SK-N-SH (cell line): ENCODE measurements around the gene AUTS2. TPM values are rescaled to one million over a fixed set of nuclear protein-coding genes. Genes with fewer than 3 reads are reported as not detected.

Experiments used
- CTCF ChIA-PET: fragments of 300-600, 350-600 bp; formaldehyde crosslinking; extraction: SDS; loops from one replicate; lab custom pipeline; 2021; lab: Yijun Ruan, JAX
- POLR2A ChIA-PET: fragments of 350-600 bp; sonication (Branson Sonifier 250); formaldehyde crosslinking; extraction: SDS; loops from one replicate; lab custom pipeline; 2020; ENCODE audit warnings: antibody characterized with exemption, inconsistent platforms; lab: Yijun Ruan, JAX
- DNase-seq: peaks from one replicate; pipeline ENCODE4 v3.0.0; 2012
- H2AFZ ChIP-seq: fragments of 200-600 bp; sonication (generic); 2 replicates; pipeline ENCODE4 v1.8.1; 2016; ENCODE audit warnings: antibody characterized with exemption, mild to moderate bottlenecking, low read depth
- H3F3A ChIP-seq: fragments of 200-600 bp; sonication (generic); replicated peaks from 2 replicates; pipeline ENCODE3; 2016; ENCODE audit warnings: antibody characterized with exemption, mild to moderate bottlenecking; ENCODE audit not compliant: insufficient read depth
- H3K27ac ChIP-seq, 2 experiments: fragments of 200-500 bp in 1 of 2; fragments of 200-600 bp in 1 of 2; sonication (Bioruptor generic) in 1 of 2; sonication (generic), shearing (Covaris generic) in 1 of 2; 2 replicates each; pipeline versions ENCODE4 v1.5.1 to v1.6.1; 2014 to 2016; ENCODE audit warnings: low read depth in 2 of 2, inconsistent platforms in 1 of 2, low read length in 1 of 2, mild to moderate bottlenecking in 1 of 2, mixed read lengths in 1 of 2
- H3K27me3 ChIP-seq: fragments of 200-600 bp; sonication (generic), shearing (Covaris generic); 2 replicates; pipeline ENCODE4 v1.6.1; 2016; ENCODE audit warnings: mixed run types; ENCODE audit not compliant: insufficient read depth
- H3K36me3 ChIP-seq, 2 experiments: fragments of 200-500 bp in 1 of 2; fragments of 200-600 bp in 1 of 2; sonication (Bioruptor generic) in 1 of 2; sonication (generic) in 1 of 2; replicated peaks in 1 of 2; 2 replicates each; pipeline versions ENCODE3 to v1.5.1; 2014 to 2016; ENCODE audit warnings: low read length in 1 of 2, mild to moderate bottlenecking in 1 of 2; ENCODE audit not compliant: insufficient read depth in 2 of 2, control insufficient read depth in 1 of 2
- H3K4me1 ChIP-seq, 2 experiments: fragments of 200-500 bp in 1 of 2; fragments of 200-600 bp in 1 of 2; sonication (Bioruptor generic) in 1 of 2; sonication (generic), shearing (Covaris generic) in 1 of 2; 2 replicates each; pipeline versions ENCODE4 v1.5.1 to v1.6.1; 2014 to 2016; ENCODE audit warnings: low read depth in 1 of 2, low read length in 1 of 2, mixed run types in 1 of 2; ENCODE audit not compliant: insufficient read depth in 2 of 2, control insufficient read depth in 1 of 2
- H3K4me2 ChIP-seq: fragments of 200-600 bp; sonication (generic), shearing (Covaris generic); 2 replicates; pipeline ENCODE4 v1.6.1; 2017; ENCODE audit warnings: mixed run types
- H3K4me3 ChIP-seq, 2 experiments: fragments of 200-500 bp in 1 of 2; fragments of 200-600 bp in 1 of 2; sonication (Bioruptor generic) in 1 of 2; sonication (generic), shearing (Covaris generic) in 1 of 2; 2 replicates each; pipeline versions ENCODE4 v1.5.1 to v1.8.1; 2014 to 2016; ENCODE audit warnings: low read depth in 2 of 2, inconsistent platforms in 1 of 2, low read length in 1 of 2, mild to moderate bottlenecking in 1 of 2, mixed read lengths in 1 of 2, moderate library complexity in 1 of 2
- H3K79me2 ChIP-seq: fragments of 200-600 bp; sonication (generic); 2 replicates; pipeline ENCODE4 v1.8.1; 2017; ENCODE audit warnings: mild to moderate bottlenecking; ENCODE audit not compliant: insufficient read depth
- H3K9ac ChIP-seq: fragments of 200-600 bp; sonication (generic); 2 replicates; pipeline ENCODE4 v1.6.1; 2017; ENCODE audit warnings: mixed run types
- H3K9me2 ChIP-seq: fragments of 200-600 bp; sonication (generic); 2 replicates; pipeline ENCODE4 v1.6.1; 2017; ENCODE audit warnings: mixed run types
- H3K9me3 ChIP-seq: fragments of 200-600 bp; sonication (generic); 2 replicates; pipeline ENCODE4 v1.6.1; 2017; ENCODE audit warnings: mixed run types, mild to moderate bottlenecking, moderate library complexity
- H4K20me1 ChIP-seq: fragments of 200-600 bp; sonication (generic); 2 replicates; pipeline ENCODE4 v1.6.1; 2017; ENCODE audit warnings: mild to moderate bottlenecking, mixed run types; ENCODE audit not compliant: insufficient read depth
- CHD2 ChIP-seq: fragments of 150-350 bp; IDR thresholded peaks from 2 replicates; pipeline ENCODE4 v1.6.1; 2018; ENCODE audit warnings: low read length; ENCODE audit not compliant: partially characterized antibody
- ELF1 ChIP-seq: IDR thresholded peaks from 2 replicates; pipeline ENCODE4 v1.4.0; 2012
- FOXJ3 ChIP-seq: sonication (generic); formaldehyde crosslinking; IDR thresholded peaks from 2 replicates; pipeline ENCODE4 v1.5.1; 2020; ENCODE audit warnings: mild to moderate bottlenecking, missing genetic modification reagents
- FOXM1 ChIP-seq: IDR thresholded peaks from 2 replicates; pipeline ENCODE4 v1.4.0; 2012; ENCODE audit warnings: low read depth, mild to moderate bottlenecking
- MEF2A ChIP-seq: IDR thresholded peaks from 2 replicates; pipeline ENCODE4 v1.4.0; 2012; ENCODE audit warnings: low read depth, borderline replicate concordance
- MXI1 ChIP-seq: IDR thresholded peaks from 2 replicates; pipeline ENCODE4 v1.6.1; 2012; ENCODE audit warnings: mild to moderate bottlenecking, low read depth, low read length, improper control_type of control experiment
- NFIC ChIP-seq: IDR thresholded peaks from 2 replicates; pipeline ENCODE4 v1.4.0; 2012; ENCODE audit warnings: borderline replicate concordance
- NRF1 ChIP-seq: IDR thresholded peaks from 2 replicates; pipeline ENCODE4 v1.6.1; 2012; ENCODE audit warnings: low read depth, mild to moderate bottlenecking, low read length
- POLR2AphosphoS5 ChIP-seq: IDR thresholded peaks from 2 replicates; pipeline ENCODE4 v1.6.1; 2012; ENCODE audit warnings: low read depth, low read length
- RAD21 ChIP-seq: IDR thresholded peaks from 2 replicates; pipeline ENCODE4 v1.6.1; 2012; ENCODE audit warnings: mild to moderate bottlenecking, low read length
- RCOR1 ChIP-seq: fragments of 150-350 bp; IDR thresholded peaks from 2 replicates; pipeline ENCODE4 v1.6.1; 2017; ENCODE audit warnings: antibody characterized with exemption, low read length
- SIN3A ChIP-seq: IDR thresholded peaks from 2 replicates; pipeline ENCODE4 v1.6.1; 2012; ENCODE audit warnings: low read depth, mild to moderate bottlenecking, low read length, moderate library complexity, borderline replicate concordance
- SMC3 ChIP-seq: IDR thresholded peaks from 2 replicates; pipeline ENCODE4 v1.6.1; 2012; ENCODE audit warnings: low read depth, low read length, improper control_type of control experiment
- WGBS: methylation state at CpG from one replicate; pipeline ENCODE4 v1.1.6; 2017; ENCODE audit warnings: low lambda C conversion rate; 5-methylcytosine and 5-hydroxymethylcytosine counted together
- polyA plus RNA-seq, 3 experiments: library from polyadenylated mRNA; depleted of rRNA; stranded (reverse); fragments of >200 nt; gene quantifications; 2 replicates each; pipeline ENCODE4 v1.2.3, GENCODE V29; 2012
- TF ChIP-seq, protein P1 (sequence below): fragments of 200-600 bp; sonication (generic); IDR thresholded peaks from 2 replicates; pipeline ENCODE4 v1.6.1; 2017; ENCODE audit warnings: antibody characterized with exemption, mild to moderate bottlenecking, moderate library complexity
- TF ChIP-seq, protein P2 (sequence below): IDR thresholded peaks from 2 replicates; pipeline ENCODE4 v1.4.0; 2012; ENCODE audit warnings: low read depth, borderline replicate concordance
- TF ChIP-seq, protein P3 (sequence below): IDR thresholded peaks from 2 replicates; pipeline ENCODE4; 2012
- TF ChIP-seq, protein P4 (sequence below): fragments of 150-350 bp; IDR thresholded peaks from 2 replicates; pipeline ENCODE4 v1.6.1; 2017; ENCODE audit warnings: antibody characterized with exemption, low read length, low read depth, borderline replicate concordance

The AUTS2 gene
- polyA plus RNA-seq, 1 of the 3 experiments (the other 2 are of a cell fraction): 15.6 TPM

DNA sequence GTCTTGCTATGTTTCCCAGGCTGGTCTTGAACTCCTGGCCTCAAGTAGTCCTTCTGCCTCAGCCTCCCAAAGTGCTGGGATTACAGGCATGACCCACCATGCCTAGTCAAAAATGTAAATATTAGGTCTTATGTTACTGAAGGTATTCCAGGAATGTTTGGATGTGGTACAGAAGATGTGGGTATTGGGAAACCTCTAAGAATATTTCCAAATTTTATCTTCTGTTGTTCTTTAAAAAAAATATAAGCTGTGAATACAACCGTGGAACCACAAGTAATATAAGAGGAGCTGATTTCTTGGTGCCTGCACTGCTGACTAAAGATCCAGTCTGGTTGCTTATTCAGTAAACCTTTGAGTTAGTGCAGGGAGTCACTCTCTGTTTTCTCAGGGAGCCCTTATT lies 178.3 kb downstream of the AUTS2 start:
- Histone ChIP-seq H2AFZ (no peak overlapping the region), H3K4me3 (no peak overlapping the region), H3K4me2 (no peak overlapping the region), H3K27ac (no peak overlapping the region), H3K36me3 (no peaks in the 10 kb centered on the region), H4K20me1 (peaks cover 8% of the 10 kb centered on the region), H3K9me2 (no peaks in the 10 kb centered on the region), H3K79me2 (no peaks in the 10 kb centered on the region; the same call in 1 of the 2 replicates), H3F3A (no peaks in the 10 kb centered on the region), H3K9ac (no peak overlapping the region), H3K9me3 (no peaks in the 10 kb centered on the region), H3K27me3 (no peaks in the 10 kb centered on the region), H3K4me1 (peaks cover 15 to 33% of the 10 kb centered on the region in 2 experiments; a peak in 3 of 4 replicates)
- CTCF ChIA-PET: interaction anchor here (0.6 to 1.9 kb wide), 6 partner anchors 15 to 183 kb away, joined by 3 to 5 read pairs (median 3); no protein-coding TSS in a partner anchor
- 74% methylated on average over 1 of the region's 1 CpG for WGBS
- POLR2A ChIA-PET: interaction anchor here (1.4 kb wide), 1 partner anchor 19 kb away, joined by 3 read pairs; no protein-coding TSS in a partner anchor
- no peak for TF ChIP-seq FOXM1
- TF ChIP-seq SIN3A: no peak
- no peak for TF ChIP-seq POLR2AphosphoS5
- TF ChIP-seq, protein P1, sequence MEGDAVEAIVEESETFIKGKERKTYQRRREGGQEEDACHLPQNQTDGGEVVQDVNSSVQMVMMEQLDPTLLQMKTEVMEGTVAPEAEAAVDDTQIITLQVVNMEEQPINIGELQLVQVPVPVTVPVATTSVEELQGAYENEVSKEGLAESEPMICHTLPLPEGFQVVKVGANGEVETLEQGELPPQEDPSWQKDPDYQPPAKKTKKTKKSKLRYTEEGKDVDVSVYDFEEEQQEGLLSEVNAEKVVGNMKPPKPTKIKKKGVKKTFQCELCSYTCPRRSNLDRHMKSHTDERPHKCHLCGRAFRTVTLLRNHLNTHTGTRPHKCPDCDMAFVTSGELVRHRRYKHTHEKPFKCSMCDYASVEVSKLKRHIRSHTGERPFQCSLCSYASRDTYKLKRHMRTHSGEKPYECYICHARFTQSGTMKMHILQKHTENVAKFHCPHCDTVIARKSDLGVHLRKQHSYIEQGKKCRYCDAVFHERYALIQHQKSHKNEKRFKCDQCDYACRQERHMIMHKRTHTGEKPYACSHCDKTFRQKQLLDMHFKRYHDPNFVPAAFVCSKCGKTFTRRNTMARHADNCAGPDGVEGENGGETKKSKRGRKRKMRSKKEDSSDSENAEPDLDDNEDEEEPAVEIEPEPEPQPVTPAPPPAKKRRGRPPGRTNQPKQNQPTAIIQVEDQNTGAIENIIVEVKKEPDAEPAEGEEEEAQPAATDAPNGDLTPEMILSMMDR: no peak
- no peak for TF ChIP-seq MEF2A
- TF ChIP-seq, protein P2, sequence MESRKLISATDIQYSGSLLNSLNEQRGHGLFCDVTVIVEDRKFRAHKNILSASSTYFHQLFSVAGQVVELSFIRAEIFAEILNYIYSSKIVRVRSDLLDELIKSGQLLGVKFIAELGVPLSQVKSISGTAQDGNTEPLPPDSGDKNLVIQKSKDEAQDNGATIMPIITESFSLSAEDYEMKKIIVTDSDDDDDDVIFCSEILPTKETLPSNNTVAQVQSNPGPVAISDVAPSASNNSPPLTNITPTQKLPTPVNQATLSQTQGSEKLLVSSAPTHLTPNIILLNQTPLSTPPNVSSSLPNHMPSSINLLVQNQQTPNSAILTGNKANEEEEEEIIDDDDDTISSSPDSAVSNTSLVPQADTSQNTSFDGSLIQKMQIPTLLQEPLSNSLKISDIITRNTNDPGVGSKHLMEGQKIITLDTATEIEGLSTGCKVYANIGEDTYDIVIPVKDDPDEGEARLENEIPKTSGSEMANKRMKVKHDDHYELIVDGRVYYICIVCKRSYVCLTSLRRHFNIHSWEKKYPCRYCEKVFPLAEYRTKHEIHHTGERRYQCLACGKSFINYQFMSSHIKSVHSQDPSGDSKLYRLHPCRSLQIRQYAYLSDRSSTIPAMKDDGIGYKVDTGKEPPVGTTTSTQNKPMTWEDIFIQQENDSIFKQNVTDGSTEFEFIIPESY: no peak
- TF ChIP-seq CHD2: no peak
- no peak for TF ChIP-seq NRF1
- TF ChIP-seq, protein P3, sequence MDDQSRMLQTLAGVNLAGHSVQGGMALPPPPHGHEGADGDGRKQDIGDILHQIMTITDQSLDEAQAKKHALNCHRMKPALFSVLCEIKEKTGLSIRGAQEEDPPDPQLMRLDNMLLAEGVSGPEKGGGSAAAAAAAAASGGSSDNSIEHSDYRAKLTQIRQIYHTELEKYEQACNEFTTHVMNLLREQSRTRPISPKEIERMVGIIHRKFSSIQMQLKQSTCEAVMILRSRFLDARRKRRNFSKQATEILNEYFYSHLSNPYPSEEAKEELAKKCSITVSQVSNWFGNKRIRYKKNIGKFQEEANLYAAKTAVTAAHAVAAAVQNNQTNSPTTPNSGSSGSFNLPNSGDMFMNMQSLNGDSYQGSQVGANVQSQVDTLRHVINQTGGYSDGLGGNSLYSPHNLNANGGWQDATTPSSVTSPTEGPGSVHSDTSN: no peak
- DNase-seq: no peak

DNA sequence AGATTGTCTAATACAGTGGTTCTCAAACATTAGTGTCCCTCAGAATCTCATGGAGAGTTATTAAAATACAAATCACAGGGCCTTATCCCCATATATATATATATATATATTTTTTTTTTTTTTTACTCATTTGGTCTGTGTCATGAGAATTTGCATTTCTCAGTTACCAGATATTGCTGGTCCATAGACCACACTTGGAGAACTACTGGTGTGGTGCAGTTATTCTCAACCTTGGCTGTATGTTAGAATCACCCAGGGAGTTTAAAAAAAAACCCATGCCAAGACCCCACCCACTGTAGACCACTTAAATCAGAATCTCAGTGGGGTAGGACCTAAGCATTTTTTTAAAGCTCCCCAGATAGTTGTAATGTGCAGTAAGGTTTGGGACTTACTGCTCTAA lies 179.9 kb downstream of the AUTS2 start:
- CTCF ChIA-PET: interaction anchor here (0.6 to 1.1 kb wide), 3 partner anchors 9 to 23 kb away, joined by 3 read pairs; no protein-coding TSS in a partner anchor
- no peak overlapping the region for H3K4me3 ChIP-seq
- peaks cover 19 to 38% of the 10 kb centered on the region in 2 experiments; a peak in 3 of 4 replicates for H3K4me1 ChIP-seq
- H3K4me2 ChIP-seq: no peak overlapping the region
- TF ChIP-seq, protein P4, sequence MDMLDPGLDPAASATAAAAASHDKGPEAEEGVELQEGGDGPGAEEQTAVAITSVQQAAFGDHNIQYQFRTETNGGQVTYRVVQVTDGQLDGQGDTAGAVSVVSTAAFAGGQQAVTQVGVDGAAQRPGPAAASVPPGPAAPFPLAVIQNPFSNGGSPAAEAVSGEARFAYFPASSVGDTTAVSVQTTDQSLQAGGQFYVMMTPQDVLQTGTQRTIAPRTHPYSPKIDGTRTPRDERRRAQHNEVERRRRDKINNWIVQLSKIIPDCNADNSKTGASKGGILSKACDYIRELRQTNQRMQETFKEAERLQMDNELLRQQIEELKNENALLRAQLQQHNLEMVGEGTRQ: no peak
- TF ChIP-seq ELF1 (no peak), FOXJ3 (CRISPR knock-in tag) (no peak), RCOR1 (no peak), NFIC (no peak), RAD21 (no peak), MXI1 (no peak), SMC3 (no peak)
- TF ChIP-seq, protein P3: no peak
- TF ChIP-seq, all 33 proteins: peak for 0
- Histone ChIP-seq H3K27me3 (no peaks in the 10 kb centered on the region), H3K9me2 (no peaks in the 10 kb centered on the region), H2AFZ (no peak overlapping the region), H3F3A (no peaks in the 10 kb centered on the region), H3K36me3 (no peaks in the 10 kb centered on the region), H4K20me1 (peaks cover 8% of the 10 kb centered on the region), H3K9me3 (no peaks in the 10 kb centered on the region), H3K9ac (no peak overlapping the region), H3K27ac (no peak overlapping the region), H3K79me2 (no peaks in the 10 kb centered on the region; the same call in 1 of the 2 replicates)
- POLR2A ChIA-PET: interaction anchor here (0.8 kb wide), 1 partner anchor 84 kb away, joined by 3 read pairs; no protein-coding TSS in a partner anchor
- DNase-seq: no peak
